PC-9 (cell line): ENCODE data around the gene LRWD1. TPM values are rescaled to one million over a fixed set of nuclear protein-coding genes. Genes with fewer than 3 reads are reported as not detected.
"Not testable (repeated sequence)": the region's sequence is repeated elsewhere in the genome, so short reads cannot be mapped to it uniquely, and the experiment has no call there.

Source experiments
- BruUV-seq: library from RNA; stranded (reverse); fragments of 400-500 nt; replicated peaks from 2 replicates; lab custom pipeline; 2021; lab: Mats Ljungman, UMichigan
- CTCF ChIA-PET: fragments of 300-600 bp; sonication (Branson Sonifier 250); formaldehyde crosslinking; loops from one replicate; lab custom pipeline; 2022; ENCODE audit warnings: antibody characterized with exemption; lab: Charles Lee
- POLR2A ChIA-PET: fragments of 300-600 bp; sonication (Branson Sonifier 250); formaldehyde crosslinking; loops from one replicate; lab custom pipeline; 2022; ENCODE audit warnings: antibody characterized with exemption; ENCODE audit not compliant: unreplicated experiment; lab: Charles Lee
- DNase-seq, 2 experiments: peaks; one replicate each; pipeline versions ENCODE4 v3.0.0 to v3.0.0-alpha.2; 2015 to 2022; ENCODE audit warnings: mixed read lengths in 1 of 2
- H2AFZ ChIP-seq: fragments of 200-600 bp; sonication (generic); 2 replicates; pipeline ENCODE4 v1.8.1; 2017; ENCODE audit warnings: antibody characterized with exemption
- H3F3A ChIP-seq: fragments of 200-600 bp; sonication (generic); 2 replicates; pipeline ENCODE4 v1.8.1; 2017; ENCODE audit warnings: antibody characterized with exemption, mild to moderate bottlenecking, low read depth; ENCODE audit not compliant: insufficient read depth
- H3K27ac ChIP-seq: fragments of 200-600 bp; sonication (generic); 2 replicates; pipeline ENCODE4 v1.6.1; 2016; ENCODE audit warnings: mixed run types
- H3K27me3 ChIP-seq: fragments of 200-600 bp; sonication (generic); 2 replicates; pipeline ENCODE4 v1.6.1; 2016; ENCODE audit warnings: low read depth, mixed run types; ENCODE audit not compliant: insufficient read depth
- H3K36me3 ChIP-seq: fragments of 200-600 bp; sonication (generic); 2 replicates; pipeline ENCODE4 v1.6.1; 2016; ENCODE audit warnings: low read depth, mixed run types
- H3K4me1 ChIP-seq: fragments of 200-600 bp; sonication (generic); replicated peaks from 2 replicates; pipeline ENCODE4 v1.6.1; 2016; ENCODE audit warnings: mixed run types; ENCODE audit not compliant: insufficient read depth
- H3K4me2 ChIP-seq: fragments of 200-600 bp; sonication (generic); 2 replicates; pipeline ENCODE4 v1.6.1; 2017; ENCODE audit warnings: mixed run types
- H3K4me3 ChIP-seq: fragments of 200-600 bp; sonication (generic); 2 replicates; pipeline ENCODE4 v1.6.1; 2016; ENCODE audit warnings: mixed run types
- H3K79me2 ChIP-seq: fragments of 200-600 bp; sonication (generic); 2 replicates; pipeline ENCODE4 v1.6.1; 2017; ENCODE audit warnings: low read depth, mixed run types
- H3K9me2 ChIP-seq: fragments of 200-600 bp; sonication (generic); 2 replicates; pipeline ENCODE4 v1.8.1; 2017; ENCODE audit warnings: mild to moderate bottlenecking; ENCODE audit not compliant: insufficient read depth
- H3K9me3 ChIP-seq: fragments of 200-600 bp; sonication (generic); 2 replicates; pipeline ENCODE4 v1.8.1; 2016; ENCODE audit warnings: low read depth; ENCODE audit not compliant: insufficient read depth
- H4K20me1 ChIP-seq: fragments of 200-600 bp; sonication (generic); 2 replicates; pipeline ENCODE4 v1.8.1; 2017; ENCODE audit not compliant: insufficient read depth
- CTCF ChIP-seq: fragments of 200-600 bp; sonication (generic); conservative IDR thresholded peaks from 2 replicates; pipeline ENCODE4 v1.6.1; 2017; ENCODE audit warnings: mixed run types, antibody characterized with exemption, mild to moderate bottlenecking, moderate library complexity
- EZH2 ChIP-seq: fragments of 200-600 bp; sonication (generic); IDR thresholded peaks from 2 replicates; pipeline ENCODE4 v1.8.0; 2017; ENCODE audit warnings: antibody characterized with exemption, low read depth
- intact Hi-C: fragments of 100-400 bp; cut with micrococcal nuclease; formaldehyde crosslinking; loops from one replicate; pipeline ENCODE4 v1.10.0; 2022; ENCODE audit not compliant: unreplicated experiment
- total RNA-seq: library from RNA; stranded (reverse); gene quantifications from 2 replicates; pipeline ENCODE4 v1.2.3, GENCODE V29; 2021

Gene LRWD1
- total RNA-seq, 1 experiment from 2014 or later: 35.3 TPM

GRCh38 chr7:102454468-102454867 is 10.3 kb upstream of the LRWD1 start:
- Histone ChIP-seq H2AFZ (no peak overlapping the region), H3K79me2 (no peaks in the 10 kb centered on the region), H3K4me3 (no peak overlapping the region), H3K4me1 (no peaks in the 10 kb centered on the region), H3K27me3 (no peaks in the 10 kb centered on the region), H3K36me3 (no peaks in the 10 kb centered on the region), H3K9me3 (no peaks in the 10 kb centered on the region), H3K27ac (no peak overlapping the region), H3F3A (0 out of 2 replicates have a peak, but pooled peaks cover 6% of the 10 kb centered on the region), H4K20me1 (no peaks in the 10 kb centered on the region), H3K9me2 (no peaks in the 10 kb centered on the region), H3K4me2 (no peak overlapping the region)
- CTCF ChIA-PET: no interaction called here
- no TSS peak for BruUV-seq
- TF ChIP-seq CTCF (no peak), EZH2 (no peak)
- intact Hi-C loops: no loop called here
- DNase-seq: no peak
- POLR2A ChIA-PET: no interaction called here

- H3K36me3 ChIP-seq, H3K9me3 ChIP-seq, H3K79me2 ChIP-seq, H3F3A ChIP-seq, H3K4me2 ChIP-seq, H3K9me2 ChIP-seq, H3K4me1 ChIP-seq, H3K4me3 ChIP-seq, intact Hi-C loops, DNase-seq, BruUV-seq, CTCF ChIA-PET, H3K27ac ChIP-seq, POLR2A ChIA-PET, H4K20me1 ChIP-seq, H3K27me3 ChIP-seq, H2AFZ ChIP-seq: not testable (repeated sequence)
Observed at GRCh38 chr7:102454932-102455331, 9.9 kb upstream of the LRWD1 start.

GRCh38 chr7:102455596-102455995 is 9.2 kb upstream of the LRWD1 start:
- Histone ChIP-seq H3K9me2 (no peaks in the 10 kb centered on the region), H4K20me1 (no peaks in the 10 kb centered on the region), H3F3A (0 out of 2 replicates have a peak, but pooled peaks cover 6% of the 10 kb centered on the region), H3K4me1 (no peaks in the 10 kb centered on the region), H3K36me3 (no peaks in the 10 kb centered on the region), H3K27me3 (no peaks in the 10 kb centered on the region), H3K4me3 (no peak overlapping the region), H3K9me3 (no peaks in the 10 kb centered on the region), H3K4me2 (no peak overlapping the region), H3K79me2 (no peaks in the 10 kb centered on the region), H3K27ac (no peak overlapping the region), H2AFZ (no peak overlapping the region)
- BruUV-seq: no TSS peak
- CTCF ChIA-PET: interaction anchor here (0.5 to 1.2 kb wide), 3 partner anchors 11 to 1015 kb away, joined by 3 to 4 read pairs (median 4); no protein-coding TSS in a partner anchor
- intact Hi-C loops: no loop called here
- no peak for DNase-seq
- POLR2A ChIA-PET: interaction anchor here (0.5 kb wide), 1 partner anchor 12 kb away, joined by 5 read pairs; no protein-coding TSS in a partner anchor
- TF ChIP-seq EZH2 (no peak), CTCF (no peak)

- POLR2A ChIA-PET: interaction anchor here (0.5 to 0.6 kb wide), 6 partner anchors 9 to 659 kb away, joined by 3 to 17 read pairs (median 4); no protein-coding TSS in a partner anchor
- intact Hi-C loops: no loop called here
- Histone ChIP-seq H3F3A (0 out of 2 replicates have a peak, but pooled peaks cover 6% of the 10 kb centered on the region), H4K20me1 (no peaks in the 10 kb centered on the region), H3K36me3 (no peaks in the 10 kb centered on the region), H3K9me3 (no peaks in the 10 kb centered on the region), H3K4me2 (no peak overlapping the region), H3K27me3 (no peaks in the 10 kb centered on the region), H2AFZ (no peak overlapping the region), H3K79me2 (no peaks in the 10 kb centered on the region), H3K4me1 (no peaks in the 10 kb centered on the region), H3K9me2 (no peaks in the 10 kb centered on the region), H3K27ac (no peak overlapping the region), H3K4me3 (no peak overlapping the region)
- TF ChIP-seq EZH2: no peak
- TF ChIP-seq CTCF: no peak
- DNase-seq: peak in 1 of 2 experiments; percentile 65
- CTCF ChIA-PET: interaction anchor here (0.9 to 1.2 kb wide), 2 partner anchors 10 to 52 kb away, joined by 3 to 4 read pairs; no protein-coding TSS in a partner anchor
- no TSS peak for BruUV-seq
Observed at GRCh38 chr7:102456327-102456726, 8.5 kb upstream of the LRWD1 start.
